Medulla oblongata (tissue), 1 donor: ENCODE measurements around the gene LILRB4.
"Not testable (repeated sequence)": the region's sequence is repeated elsewhere in the genome, so short reads cannot be mapped to it uniquely, and the experiment has no call there.

Experiments
- DNase-seq: peaks from one replicate; pipeline ENCODE4 v3.0.0-alpha.2; 2015; ENCODE audit errors: extremely low spot score

Gene LILRB4

DNA sequence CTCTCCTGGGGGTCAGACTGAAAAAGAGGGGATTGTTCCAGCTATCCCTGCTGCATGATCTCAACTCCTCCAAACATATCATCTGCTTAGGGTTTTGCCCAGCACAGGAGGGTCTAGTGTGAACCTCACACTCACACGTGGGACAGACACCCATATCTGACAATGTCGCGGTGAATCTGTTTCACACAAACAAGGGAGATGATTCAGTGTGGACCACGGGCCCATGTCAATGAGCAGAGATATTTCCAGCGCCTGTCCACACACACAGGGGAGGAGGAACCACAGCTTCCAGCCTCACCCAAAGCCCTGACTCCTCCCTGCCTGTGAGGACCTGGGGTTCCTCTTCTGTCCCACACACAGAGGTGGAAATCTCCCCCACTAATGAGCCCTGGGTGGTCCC lies 31.9 kb downstream of the LILRB4 start:
- DNase-seq, result no peak

DNA sequence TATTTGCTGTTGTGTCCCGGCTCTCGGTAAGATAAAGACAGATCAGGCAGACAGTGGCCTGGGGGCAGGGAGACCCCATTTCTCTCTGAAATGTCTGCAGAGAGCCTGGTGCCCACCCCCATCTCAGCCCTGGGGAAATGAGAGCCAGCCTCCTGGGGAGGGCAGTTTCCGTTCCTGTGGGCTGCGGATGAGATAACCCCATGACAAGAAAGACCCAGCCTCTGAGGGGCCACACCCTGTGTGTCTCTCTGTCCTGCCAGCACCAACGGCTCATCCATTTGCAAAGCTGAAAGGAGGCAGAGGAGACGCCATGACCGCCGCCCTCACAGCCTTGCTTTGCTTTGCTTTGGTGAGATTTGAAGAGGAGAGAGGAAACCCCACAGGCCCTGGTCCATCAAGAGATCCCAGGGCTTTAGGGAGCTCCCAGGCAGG lies 33.3 kb downstream of the LILRB4 start:
- DNase-seq, result no peak

DNA sequence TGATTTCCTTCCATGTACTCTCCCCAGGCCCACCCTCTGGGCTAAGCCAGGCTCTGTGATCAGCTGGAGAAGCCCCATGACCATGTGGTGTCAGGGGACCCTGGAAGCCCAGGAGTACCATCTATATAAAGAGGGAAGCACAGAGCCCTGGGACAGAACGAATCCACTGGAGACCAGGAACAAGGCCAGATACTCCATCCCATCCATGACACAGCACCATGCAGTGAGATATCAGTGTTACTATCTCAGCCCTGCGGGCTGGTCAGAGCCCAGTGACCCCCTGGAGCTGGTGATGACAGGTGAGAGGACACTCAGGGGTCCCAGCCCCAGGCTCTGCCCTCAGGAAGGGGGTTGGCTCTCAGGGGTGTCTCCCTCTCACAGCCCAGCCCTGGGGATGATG lies 34.0 kb downstream of the LILRB4 start:
- no peak for DNase-seq

DNA sequence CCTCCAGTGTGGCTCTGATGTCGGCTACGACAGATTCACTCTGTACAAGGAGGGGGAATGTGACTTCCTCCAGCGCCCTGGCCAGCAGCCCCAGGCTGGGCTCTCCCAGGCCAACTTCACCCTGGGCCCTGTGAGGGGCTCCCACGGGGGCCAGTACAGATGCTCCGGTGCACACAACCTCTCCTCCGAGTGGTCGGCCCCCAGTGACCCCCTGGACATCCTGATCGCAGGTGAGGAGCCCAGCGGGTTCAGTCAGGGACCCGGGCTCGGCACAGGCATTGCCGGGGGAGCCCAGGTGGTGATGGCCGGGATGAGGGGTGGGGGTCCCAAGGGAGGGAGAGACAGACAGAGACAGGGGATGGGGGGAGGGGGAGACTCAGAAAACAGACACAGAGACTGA lies 34.9 kb downstream of the LILRB4 start:
- not testable (repeated sequence) for DNase-seq

DNA sequence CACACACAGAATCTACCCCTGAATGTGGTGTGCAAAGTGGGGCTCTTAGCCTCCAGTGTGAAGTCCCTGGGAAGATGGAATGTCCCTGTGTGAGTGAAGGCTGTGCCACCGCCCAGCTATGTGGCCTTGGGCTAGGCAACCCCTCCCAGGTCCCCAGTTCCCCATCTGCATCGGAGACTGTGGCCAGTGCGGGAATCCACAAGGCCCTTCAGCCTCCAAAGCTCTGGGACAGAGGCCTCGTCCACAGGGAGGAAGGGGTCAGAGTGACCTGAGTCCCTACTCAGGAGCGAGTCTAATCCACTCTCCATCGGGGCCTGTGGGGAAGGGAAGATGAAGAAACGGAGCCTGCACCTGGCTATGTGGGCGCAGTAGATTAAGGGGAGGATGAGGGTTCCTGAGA lies 42.1 kb downstream of the LILRB4 start:
- no peak for DNase-seq

DNA sequence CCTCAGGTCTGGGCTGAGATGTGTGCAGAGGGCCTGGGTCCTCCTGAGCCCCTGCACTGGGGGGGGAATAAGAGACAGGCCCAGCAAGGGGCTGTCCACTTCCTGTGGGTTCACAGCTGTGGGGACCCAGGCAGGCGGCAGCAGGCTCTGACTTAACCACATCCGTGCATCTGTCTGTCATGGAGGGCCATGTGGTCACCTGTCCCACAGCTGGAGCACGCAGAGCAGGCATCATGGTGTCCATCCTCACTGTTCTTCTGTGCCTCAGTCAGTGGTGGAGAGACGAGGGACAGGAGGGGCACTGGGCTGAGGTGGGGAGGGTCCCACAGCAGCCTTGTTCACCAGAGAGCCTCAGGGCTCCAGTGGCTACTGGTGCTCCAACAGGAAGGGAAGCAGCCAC lies 45.2 kb downstream of the LILRB4 start:
- DNase-seq, result no peak

DNA sequence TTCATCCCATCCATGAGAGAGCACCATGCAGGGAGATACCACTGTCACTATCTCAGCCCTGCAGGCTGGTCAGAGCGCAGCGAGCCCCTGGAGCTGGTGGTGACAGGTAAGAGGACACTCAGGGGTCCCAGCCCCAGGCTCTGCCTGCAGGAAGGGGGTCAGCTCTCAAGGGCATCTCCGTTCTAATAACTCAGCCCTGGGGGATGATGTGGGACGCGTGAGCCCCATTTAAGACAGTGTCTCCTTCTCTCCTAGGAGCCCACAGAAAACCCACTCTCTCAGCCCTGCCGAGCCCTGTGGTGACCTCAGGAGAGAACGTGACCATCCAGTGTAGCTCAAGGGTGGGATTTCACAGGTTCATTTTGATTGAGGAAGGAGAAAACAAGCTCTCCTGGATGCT lies 46.0 kb downstream of the LILRB4 start:
- DNase-seq, result no peak

DNA sequence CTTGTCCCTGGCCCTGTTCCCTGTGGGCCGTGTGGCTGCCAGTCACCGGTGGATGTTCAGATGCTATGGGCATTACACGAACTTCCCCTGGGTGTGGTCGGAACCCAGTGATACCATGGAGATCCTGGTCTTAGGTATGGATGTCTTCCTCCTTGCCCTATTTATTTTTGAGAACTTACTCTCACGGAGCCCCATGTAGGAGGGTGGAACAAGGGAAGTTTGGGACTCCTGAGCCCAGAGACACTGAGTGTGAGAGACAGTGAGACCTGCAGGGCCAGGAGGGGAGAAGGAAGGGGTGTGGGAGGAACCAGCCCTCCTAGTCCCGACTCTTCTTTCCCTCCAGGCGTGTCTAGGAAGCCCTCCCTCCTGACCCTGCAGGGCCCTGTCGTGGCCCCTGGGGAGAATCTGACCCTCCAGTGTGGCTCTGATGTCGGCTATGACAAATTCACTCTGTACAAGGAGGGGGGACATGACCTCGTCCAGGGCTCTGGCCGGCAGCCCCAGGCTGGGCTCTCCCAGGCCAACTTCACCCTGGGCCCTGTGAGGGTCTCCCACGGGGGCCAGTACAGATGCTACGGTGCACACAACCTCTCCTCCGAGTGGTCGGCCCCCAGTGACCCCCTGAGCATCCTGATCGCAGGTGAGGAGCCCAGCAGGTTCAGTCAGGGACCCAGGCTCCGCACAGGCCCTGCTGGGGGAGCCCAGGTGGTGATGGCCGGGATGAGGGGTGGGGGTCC lies 46.6 kb downstream of the LILRB4 start:
- no peak for DNase-seq

DNA sequence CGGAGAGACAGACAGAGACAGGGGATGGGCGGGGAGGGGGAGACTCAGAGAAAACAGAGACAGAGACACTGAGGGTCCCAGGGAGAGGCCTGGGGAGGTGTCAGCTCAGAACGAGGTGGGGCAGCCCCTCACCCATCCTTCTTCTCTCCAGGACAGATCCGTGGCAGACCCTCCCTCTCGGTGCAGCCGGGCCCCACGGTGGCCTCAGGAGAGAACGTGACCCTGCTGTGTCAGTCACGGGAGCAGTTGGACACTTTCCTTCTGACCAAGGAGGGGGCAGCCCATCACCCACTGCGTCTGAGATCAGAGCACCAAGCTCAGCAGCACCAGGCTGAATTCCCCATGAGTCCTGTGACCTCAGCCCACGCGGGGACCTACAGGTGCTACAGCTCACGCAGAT lies 47.2 kb downstream of the LILRB4 start:
- not testable (repeated sequence) for DNase-seq
